ENCODE results near the gene KRTAP10-5. TPM values are rescaled to one million over a fixed set of nuclear protein-coding genes. Genes with fewer than 3 reads are reported as not detected.

Gene KRTAP10-5
- polyA plus RNA-seq, 2 of the 4 experiments (the other 2 are of a cell fraction): not detected

- no peak for TF ChIP-seq CBX2 (IDR thresholded peaks at IDR 0.05; ENCODE audit: borderline replicate concordance, low read depth)
- TF ChIP-seq EP300 (IDR thresholded peaks at IDR 0.05): no peak
- TF ChIP-seq TFCP2L1 (CRISPR knock-in tag; IDR thresholded peaks at IDR 0.05): no peak
- no peak for TF ChIP-seq MAX (IDR thresholded peaks at IDR 0.05)
- TF ChIP-seq RNF2 (IDR thresholded peaks at IDR 0.05; ENCODE audit: borderline replicate concordance, low read depth): no peak
- no peak for TF ChIP-seq ZSCAN20 (CRISPR knock-in tag; IDR thresholded peaks at IDR 0.05)
- no peak for TF ChIP-seq FOSL2 (IDR thresholded peaks at IDR 0.05)
- no peak for TF ChIP-seq FOSL2 (CRISPR knock-in tag; IDR thresholded peaks at IDR 0.05)
Observed at GRCh38 chr21:44555200-44555875, 25.1 kb downstream of the KRTAP10-5 start (continued).

GRCh38 chr21:44552681-44553080 is 27.7 kb downstream of the KRTAP10-5 start:
- Histone ChIP-seq H3K27ac (no peak overlapping the region), H3K9me3 (no peaks in the 10 kb centered on the region; the same call in 2 of the 3 replicates), H3K4me1 (no peaks in the 10 kb centered on the region), H3K4me2 (no peak overlapping the region), H3K4me3 (no peak overlapping the region)
- no peak for ATAC-seq
- no peak for DNase-seq (ENCODE audit: low read depth in 1 of 2, low spot score in 1 of 2)
- POLR2A ChIA-PET: no interaction called here
- no peak for FAIRE-seq
- 69% methylated on average over 12 of the region's 13 CpGs for WGBS (ENCODE audit: missing lambda C conversion rate)
- TF ChIP-seq BHLHE40 (IDR thresholded peaks at IDR 0.05; ENCODE audit: low read depth, low read length): no peak
- CTCF ChIA-PET: no interaction called here

GRCh38 chr21:44552136-44552535 is 28.3 kb downstream of the KRTAP10-5 start:
- 100% methylated on average over 1 of the region's 6 CpGs for WGBS (ENCODE audit: missing lambda C conversion rate)
- POLR2A ChIA-PET: no interaction called here

GRCh38 chr21:44551340-44551961 is 29.0 kb downstream of the KRTAP10-5 start, which contains the start of gene KRTAP10-2:
Gene KRTAP10-2 (minus strand): TSS chr21:44551505. CDS start chr21:44551458, 47 bp downstream.
- ChIA-PET CTCF (interaction anchor here (1.5 kb wide), 1 partner anchor 23 kb away, joined by 4 read pairs; no protein-coding TSS in a partner anchor), POLR2A (no interaction called here)
- H3K4me3 ChIP-seq: no peak within 1 kb of the TSS
- no peak within 1 kb of the TSS for H3K4me2 ChIP-seq
- ATAC-seq (no peak), DNase-seq (ENCODE audit: low read depth in 1 of 2, low spot score in 1 of 2) (no peak), FAIRE-seq (no peak)
- WGBS (ENCODE audit: missing lambda C conversion rate): 72% methylated on average over 10 of the region's 17 CpGs
- no peaks in the 10 kb centered on the region for H3K4me1 ChIP-seq
- TF ChIP-seq ATOH8 (CRISPR knock-in tag; IDR thresholded peaks at IDR 0.05; ENCODE audit: low read depth) (no peak), CBX8 (IDR thresholded peaks at IDR 0.05) (no peak), MAX (IDR thresholded peaks at IDR 0.05) (no peak), CBX2 (IDR thresholded peaks at IDR 0.05; ENCODE audit: borderline replicate concordance, low read depth) (no peak), E2F6 (IDR thresholded peaks at IDR 0.05; ENCODE audit: borderline replicate concordance, low read depth) (no peak), ZFP36 (IDR thresholded peaks at IDR 0.05; ENCODE audit: borderline replicate concordance, partially characterized antibody) (no peak), RARB (CRISPR knock-in tag; IDR thresholded peaks at IDR 0.05) (no peak), RFX5 (IDR thresholded peaks at IDR 0.05) (no peak), FOSB (CRISPR knock-in tag; IDR thresholded peaks at IDR 0.05) (no peak), EHMT2 (IDR thresholded peaks at IDR 0.05; ENCODE audit: low read depth) (no peak), ZNF302 (CRISPR knock-in tag; IDR thresholded peaks at IDR 0.05) (no peak), TP53 (CRISPR knock-in tag; IDR thresholded peaks at IDR 0.05) (no peak)
- no peak within 1 kb of the TSS for H3K27ac ChIP-seq
- peaks cover 7% of the 10 kb centered on the region; the same call in 2 of the 3 replicates for H3K9me3 ChIP-seq

More at GRCh38 chr21:44552136-44552535, 28.3 kb downstream of the KRTAP10-5 start:
- DNase-seq (ENCODE audit: low read depth in 1 of 2, low spot score in 1 of 2): no peak
- H3K27ac ChIP-seq: no peak overlapping the region
- TF ChIP-seq ZC3H11A (IDR thresholded peaks at IDR 0.05) (no peak), CBX2 (IDR thresholded peaks at IDR 0.05; ENCODE audit: borderline replicate concordance, low read depth) (no peak)
- H3K4me3 ChIP-seq: no peak overlapping the region
- no peaks in the 10 kb centered on the region for H3K4me1 ChIP-seq
- no peak overlapping the region for H3K4me2 ChIP-seq
- H3K9me3 ChIP-seq: peaks cover 3% of the 10 kb centered on the region; the same call in 2 of the 3 replicates
- CTCF ChIA-PET: no interaction called here
- ATAC-seq: no peak
- FAIRE-seq: no peak
